Muscle of arm (tissue), 12 donors: Measurements from ENCODE around the gene KCTD16. TPM values are rescaled to one million over a fixed set of nuclear protein-coding genes. Genes with fewer than 3 reads are reported as not detected.

ENCODE experiments used
- DNase-seq: peaks from one replicate; pipeline ENCODE4 v3.0.0-alpha.2; 2013
- polyA plus RNA-seq, 12 donors: library from polyadenylated mRNA; unstranded; fragments of 120-200 nt; gene quantifications; one replicate each; pipeline ENCODE4 v1.2.1, GENCODE V29; 2013; ENCODE audit not compliant: insufficient read length in 12 of 12

Gene KCTD16
- polyA plus RNA-seq, 12 donors, result 0.04 to 0.17 (median 0.09) TPM; not detected in 2

- no peak for DNase-seq
Observed at GRCh38 chr5:144162686-144163085, 8.0 kb upstream of the KCTD16 start.

- no peak for DNase-seq
Observed at GRCh38 chr5:144166696-144167095, 4.0 kb upstream of the KCTD16 start.

- DNase-seq, result no peak
Observed at GRCh38 chr5:144167998-144168397, 2.7 kb upstream of the KCTD16 start.

- no peak for DNase-seq
Observed at GRCh38 chr5:144169904-144170275, 783 bp upstream of the KCTD16 start.

GRCh38 chr5:144173766-144174165 is 3.1 kb downstream of the KCTD16 start:
- DNase-seq, result no peak

- DNase-seq, result no peak
Observed at GRCh38 chr5:144177548-144177947, 6.9 kb downstream of the KCTD16 start.

GRCh38 chr5:144179226-144179625 is 8.6 kb downstream of the KCTD16 start:
- no peak for DNase-seq

GRCh38 chr5:144183254-144183889 is 12.7 kb downstream of the KCTD16 start:
- peak; percentile 30 for DNase-seq

GRCh38 chr5:144187699-144188294 is 17.1 kb downstream of the KCTD16 start:
- DNase-seq, result peak; percentile 38

- DNase-seq, result no peak
Observed at GRCh38 chr5:144189800-144190429, 19.2 kb downstream of the KCTD16 start.

GRCh38 chr5:144191531-144191930 is 20.9 kb downstream of the KCTD16 start:
- DNase-seq, result no peak

- peak; percentile 21 for DNase-seq
Observed at GRCh38 chr5:144191998-144192397, 21.3 kb downstream of the KCTD16 start.

- no peak for DNase-seq
Observed at GRCh38 chr5:144192661-144193060, 22.0 kb downstream of the KCTD16 start.

GRCh38 chr5:144194144-144194543 is 23.5 kb downstream of the KCTD16 start:
- DNase-seq, result no peak

- no peak for DNase-seq
Observed at GRCh38 chr5:144195448-144195847, 24.8 kb downstream of the KCTD16 start.

- DNase-seq, result no peak
Observed at GRCh38 chr5:144196612-144197011, 25.9 kb downstream of the KCTD16 start.

- no peak for DNase-seq
Observed at GRCh38 chr5:144198386-144198785, 27.7 kb downstream of the KCTD16 start.

- no peak for DNase-seq
Observed at GRCh38 chr5:144201588-144201987, 30.9 kb downstream of the KCTD16 start.

- DNase-seq, result no peak
Observed at GRCh38 chr5:144202072-144202471, 31.4 kb downstream of the KCTD16 start.

GRCh38 chr5:144202726-144203125 is 32.1 kb downstream of the KCTD16 start:
- DNase-seq, result no peak

GRCh38 chr5:144203750-144204596 is 33.3 kb downstream of the KCTD16 start:
- peak; percentile 72 for DNase-seq

- DNase-seq, result peak; percentile 25
Observed at GRCh38 chr5:144205141-144205551, 34.5 kb downstream of the KCTD16 start.
